Neural progenitor cell (in vitro differentiated cells): ENCODE data around the gene HSF4. TPM values are rescaled to one million over a fixed set of nuclear protein-coding genes. Genes with fewer than 3 reads are reported as not detected.

ENCODE experiments used
- DNase-seq: peaks from one replicate; pipeline ENCODE4 v3.0.0-alpha.2; 2016; ENCODE audit warnings: low spot score
- H2AFZ ChIP-seq: fragments of 200-600 bp; sonication (generic); replicated peaks from 2 replicates; pipeline ENCODE4 v1.6.1; 2016; ENCODE audit warnings: antibody characterized with exemption
- H3F3A ChIP-seq: fragments of 200-600 bp; sonication (generic); 2 replicates; pipeline ENCODE4 v1.6.1; 2016; ENCODE audit warnings: antibody characterized with exemption, low read depth
- H3K27ac ChIP-seq: fragments of 200-600 bp; sonication (generic); 2 replicates; pipeline ENCODE4 v1.5.1; 2016; ENCODE audit warnings: mild to moderate bottlenecking
- H3K27me3 ChIP-seq: fragments of 200-600 bp; sonication (generic); 2 replicates; pipeline ENCODE4 v1.6.1; 2016; ENCODE audit warnings: mild to moderate bottlenecking, moderate library complexity
- H3K36me3 ChIP-seq: fragments of 200-600 bp; sonication (generic); 2 replicates; pipeline ENCODE4 v1.5.1; 2016
- H3K4me1 ChIP-seq: fragments of 200-600 bp; sonication (generic); 2 replicates; pipeline ENCODE4 v1.6.1; 2016; ENCODE audit warnings: mixed run types
- H3K4me2 ChIP-seq: fragments of 200-600 bp; sonication (generic); 2 replicates; pipeline ENCODE4 v1.6.1; 2016
- H3K4me3 ChIP-seq: fragments of 200-600 bp; sonication (generic); 2 replicates; pipeline ENCODE4 v1.5.1; 2016
- H3K79me2 ChIP-seq: fragments of 200-600 bp; sonication (generic); 2 replicates; pipeline ENCODE4 v1.6.1; 2016; ENCODE audit warnings: low read depth
- H3K9ac ChIP-seq: fragments of 200-600 bp; sonication (generic); 2 replicates; pipeline ENCODE4 v1.6.1; 2016
- H3K9me3 ChIP-seq: fragments of 200-600 bp; sonication (generic); 2 replicates; pipeline ENCODE4 v1.5.1; 2016; ENCODE audit warnings: low read depth
- H4K20me1 ChIP-seq: fragments of 200-600 bp; sonication (generic); 2 replicates; pipeline ENCODE4 v1.6.1; 2016; ENCODE audit warnings: low read depth
- H3K27ac Mint-ChIP-seq: 3 replicates; pipeline ENCODE4 v1.8.0; 2021; ENCODE audit warnings: mixed read lengths
- H3K27me3 Mint-ChIP-seq: 2 replicates; pipeline ENCODE4 v1.8.0; 2022; ENCODE audit warnings: low read depth, mild to moderate bottlenecking, inconsistent platforms, moderate library complexity, mixed read lengths; ENCODE audit not compliant: insufficient read depth
- H3K36me3 Mint-ChIP-seq: 3 replicates; pipeline ENCODE4 v1.8.0; 2021; ENCODE audit warnings: mixed read lengths
- H3K4me1 Mint-ChIP-seq: 3 replicates; pipeline ENCODE4 v1.8.0; 2021; ENCODE audit warnings: mixed read lengths
- H3K4me3 Mint-ChIP-seq: 3 replicates; pipeline ENCODE4 v1.8.0; 2021; ENCODE audit warnings: mild to moderate bottlenecking, moderate library complexity, mixed read lengths
- H3K9me3 Mint-ChIP-seq: 3 replicates; pipeline ENCODE4 v1.8.0; 2020; ENCODE audit warnings: mixed read lengths
- EZH2 ChIP-seq: fragments of 200-600 bp; sonication (generic); IDR thresholded peaks from 2 replicates; pipeline ENCODE4 v1.6.1; 2017; ENCODE audit warnings: antibody characterized with exemption, mild to moderate bottlenecking, moderate library complexity
- EZH2phosphoT487 ChIP-seq: fragments of 200-600 bp; sonication (generic); IDR thresholded peaks from 2 replicates; pipeline ENCODE4 v1.6.1; 2017; ENCODE audit warnings: antibody characterized with exemption
- total RNA-seq: library from RNA; depleted of rRNA; stranded (reverse); fragments of >200 nt; gene quantifications from 2 replicates; pipeline ENCODE4 v1.2.3, GENCODE V29; 2015; ENCODE audit warnings: low replicate concordance
- TF ChIP-seq, protein P1 (sequence below): fragments of 200-600 bp; sonication (generic); IDR thresholded peaks from 2 replicates; pipeline ENCODE4 v1.5.1; 2017; ENCODE audit warnings: antibody characterized with exemption, mild to moderate bottlenecking

Gene HSF4
- total RNA-seq, 1 donor from 2014 or later: not detected

DNA sequence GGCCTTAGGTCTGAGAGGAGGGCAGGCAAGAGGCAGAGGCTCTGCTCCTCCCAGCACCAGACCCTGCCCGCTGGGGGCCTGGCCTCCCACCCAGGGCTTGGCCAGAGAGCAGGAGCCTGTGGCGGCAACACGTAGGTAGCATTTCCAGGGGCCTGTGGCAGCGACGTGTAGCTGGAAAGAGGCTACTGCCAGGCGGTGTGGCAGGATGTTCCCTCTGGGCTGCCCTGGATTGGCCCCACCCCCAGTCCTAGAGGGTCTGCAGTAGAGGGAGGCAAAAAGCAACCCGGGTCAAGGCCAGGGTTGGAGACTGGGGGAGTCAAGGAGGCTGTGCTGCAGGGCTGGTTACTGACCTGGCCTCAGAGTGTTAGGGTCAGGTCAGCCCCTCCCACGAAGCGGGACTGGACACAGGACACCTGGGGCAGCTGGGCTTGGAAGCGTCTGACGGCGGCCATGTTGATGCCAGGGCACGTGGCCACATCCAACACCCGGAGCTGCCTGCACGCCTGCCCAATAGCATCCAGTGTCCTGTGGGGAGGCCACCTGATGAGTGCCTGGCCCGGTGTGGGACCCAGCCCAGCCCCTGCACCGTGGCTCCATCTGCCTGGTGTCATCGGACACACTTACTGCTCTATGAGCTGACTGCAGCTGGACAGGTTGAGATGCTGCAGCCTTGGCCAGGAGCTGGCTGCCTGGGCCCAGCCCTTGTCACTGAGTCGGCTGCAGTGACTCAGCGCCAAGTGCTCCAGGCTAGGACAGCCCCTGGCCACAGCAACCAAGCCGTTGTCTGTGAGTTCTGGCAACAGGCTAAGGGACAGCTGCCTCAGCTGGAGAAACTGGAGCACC lies 42.9 kb downstream of the HSF4 start:
- H3K36me3 Mint-ChIP-seq: peaks cover 6% of the 10 kb centered on the region

DNA sequence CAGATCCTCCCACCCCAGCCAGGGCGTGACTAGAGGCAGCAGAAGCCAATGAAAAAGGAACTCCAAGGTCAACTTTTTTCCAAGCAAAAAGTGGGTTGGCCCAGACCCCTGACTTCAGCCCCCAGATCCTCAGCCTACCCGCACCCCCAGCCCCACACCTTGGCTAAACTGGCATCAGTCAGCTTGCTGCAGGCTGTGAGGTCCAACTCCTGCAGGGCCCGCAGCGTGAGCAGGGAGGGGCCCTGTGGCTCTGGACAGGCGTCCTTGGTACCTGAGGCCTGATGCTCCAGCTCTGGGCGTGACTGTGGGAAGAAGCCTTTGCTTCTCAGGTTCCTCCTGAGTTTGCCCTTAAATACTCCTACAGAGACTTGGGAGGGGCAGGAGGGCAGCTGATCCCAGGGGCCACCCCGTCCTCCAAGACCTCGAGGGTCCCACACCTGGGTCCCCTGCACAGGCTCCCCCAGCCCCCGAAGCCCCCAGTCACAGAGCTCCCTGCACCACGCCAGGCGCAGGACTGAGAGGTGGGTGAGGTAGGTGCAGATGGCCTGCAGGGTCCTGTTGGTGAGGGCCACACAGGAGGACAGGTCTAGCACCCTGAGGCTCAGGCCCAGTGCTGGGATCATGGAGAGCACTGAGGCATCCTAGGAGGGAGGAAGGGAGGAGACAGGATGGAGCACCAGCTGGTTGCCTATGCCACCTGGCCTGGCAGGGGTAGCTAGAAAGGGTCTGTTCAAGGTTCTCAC lies 43.8 kb downstream of the HSF4 start:
- Histone ChIP-seq H3K79me2 (no peaks in the 10 kb centered on the region), H3K27me3 (no peaks in the 10 kb centered on the region), H3K4me2 (no peak overlapping the region), H3K4me3 (no peak overlapping the region), H2AFZ (no peak overlapping the region), H3K36me3 (no peaks in the 10 kb centered on the region), H3F3A (peaks cover 12% of the 10 kb centered on the region), H3K9ac (no peak overlapping the region), H3K9me3 (no peaks in the 10 kb centered on the region), H3K27ac (no peak overlapping the region), H3K4me1 (peaks cover 14% of the 10 kb centered on the region), H4K20me1 (peaks cover 7% of the 10 kb centered on the region)
- H3K27me3 Mint-ChIP-seq: peaks cover 3% of the 10 kb centered on the region
- DNase-seq: no peak
- H3K4me3 Mint-ChIP-seq: no peak overlapping the region
- TF ChIP-seq EZH2 (no peak), EZH2phosphoT487 (no peak)
- TF ChIP-seq, protein P1, sequence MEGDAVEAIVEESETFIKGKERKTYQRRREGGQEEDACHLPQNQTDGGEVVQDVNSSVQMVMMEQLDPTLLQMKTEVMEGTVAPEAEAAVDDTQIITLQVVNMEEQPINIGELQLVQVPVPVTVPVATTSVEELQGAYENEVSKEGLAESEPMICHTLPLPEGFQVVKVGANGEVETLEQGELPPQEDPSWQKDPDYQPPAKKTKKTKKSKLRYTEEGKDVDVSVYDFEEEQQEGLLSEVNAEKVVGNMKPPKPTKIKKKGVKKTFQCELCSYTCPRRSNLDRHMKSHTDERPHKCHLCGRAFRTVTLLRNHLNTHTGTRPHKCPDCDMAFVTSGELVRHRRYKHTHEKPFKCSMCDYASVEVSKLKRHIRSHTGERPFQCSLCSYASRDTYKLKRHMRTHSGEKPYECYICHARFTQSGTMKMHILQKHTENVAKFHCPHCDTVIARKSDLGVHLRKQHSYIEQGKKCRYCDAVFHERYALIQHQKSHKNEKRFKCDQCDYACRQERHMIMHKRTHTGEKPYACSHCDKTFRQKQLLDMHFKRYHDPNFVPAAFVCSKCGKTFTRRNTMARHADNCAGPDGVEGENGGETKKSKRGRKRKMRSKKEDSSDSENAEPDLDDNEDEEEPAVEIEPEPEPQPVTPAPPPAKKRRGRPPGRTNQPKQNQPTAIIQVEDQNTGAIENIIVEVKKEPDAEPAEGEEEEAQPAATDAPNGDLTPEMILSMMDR: no peak
- no peak overlapping the region for H3K27ac Mint-ChIP-seq
- H3K36me3 Mint-ChIP-seq: peaks cover 6% of the 10 kb centered on the region
- peaks cover 7% of the 10 kb centered on the region for H3K4me1 Mint-ChIP-seq
- no peaks in the 10 kb centered on the region for H3K9me3 Mint-ChIP-seq

More for the DNA sequence above, 42.9 kb downstream of the HSF4 start:
- Histone ChIP-seq H3K27me3 (no peaks in the 10 kb centered on the region), H3F3A (peaks cover 12% of the 10 kb centered on the region), H3K79me2 (no peaks in the 10 kb centered on the region), H3K9me3 (no peaks in the 10 kb centered on the region), H2AFZ (no peak overlapping the region), H3K4me1 (peaks cover 14% of the 10 kb centered on the region), H3K4me2 (peak overlapping the region; percentile 50), H3K27ac (no peak overlapping the region), H4K20me1 (peaks cover 7% of the 10 kb centered on the region), H3K9ac (no peak overlapping the region), H3K4me3 (no peak overlapping the region), H3K36me3 (no peaks in the 10 kb centered on the region)
- DNase-seq: peak; percentile 22
- peaks cover 7% of the 10 kb centered on the region for H3K4me1 Mint-ChIP-seq
- TF ChIP-seq EZH2phosphoT487: no peak
- TF ChIP-seq EZH2: no peak
- H3K27ac Mint-ChIP-seq: no peak overlapping the region
- no peaks in the 10 kb centered on the region for H3K9me3 Mint-ChIP-seq
- peaks cover 5% of the 10 kb centered on the region for H3K27me3 Mint-ChIP-seq
- no peak overlapping the region for H3K4me3 Mint-ChIP-seq

DNA sequence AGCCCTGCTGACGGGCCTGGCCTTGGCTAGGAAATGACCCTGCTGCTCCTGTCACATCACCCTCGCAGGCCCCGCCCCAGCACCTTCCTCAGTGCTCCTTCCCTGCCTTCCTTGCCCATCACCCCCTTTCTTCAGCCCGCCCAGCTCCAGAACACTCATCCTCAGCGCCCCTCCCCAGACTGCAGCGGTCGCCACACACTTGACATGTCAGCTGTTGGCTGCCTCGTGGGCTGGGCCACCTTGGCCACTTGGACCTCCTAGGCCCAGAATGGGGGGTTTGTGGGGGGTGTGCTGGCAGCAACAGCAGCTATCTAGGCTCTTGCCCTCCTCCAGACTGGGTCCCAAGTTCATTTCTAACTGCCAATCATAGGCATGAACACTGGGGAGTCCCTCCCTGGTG lies 45.0 kb downstream of the HSF4 start:
- Histone ChIP-seq H3K36me3 (no peaks in the 10 kb centered on the region), H4K20me1 (peaks cover 7% of the 10 kb centered on the region), H3F3A (peaks cover 12% of the 10 kb centered on the region), H3K4me2 (no peak overlapping the region), H3K27ac (no peak overlapping the region), H3K9me3 (no peaks in the 10 kb centered on the region), H3K27me3 (no peaks in the 10 kb centered on the region), H3K9ac (no peak overlapping the region), H3K4me3 (no peak overlapping the region), H2AFZ (no peak overlapping the region), H3K79me2 (no peaks in the 10 kb centered on the region), H3K4me1 (peaks cover 14% of the 10 kb centered on the region)
- TF ChIP-seq EZH2phosphoT487 (no peak), EZH2 (no peak)
- TF ChIP-seq, protein P1: no peak
- H3K27ac Mint-ChIP-seq: no peak overlapping the region
- peaks cover 7% of the 10 kb centered on the region for H3K4me1 Mint-ChIP-seq
- no peak overlapping the region for H3K4me3 Mint-ChIP-seq
- peaks cover 6% of the 10 kb centered on the region for H3K36me3 Mint-ChIP-seq
- no peaks in the 10 kb centered on the region for H3K9me3 Mint-ChIP-seq
- DNase-seq: no peak
- peaks cover 6% of the 10 kb centered on the region for H3K27me3 Mint-ChIP-seq
